ENCODE measurements around the gene KRTAP10-5. TPM values are rescaled to one million over a fixed set of nuclear protein-coding genes. Genes with fewer than 3 reads are reported as not detected.

The KRTAP10-5 gene
- total and polyA plus RNA-seq, 9 donors = not detected

- Histone ChIP-seq H3K36me3 (ENCODE audit: control insufficient read depth, insufficient read depth, low read length) (no peaks in the 10 kb centered on the region), H3K4me1 (ENCODE audit: control insufficient read depth, insufficient read depth, low read length) (peaks cover 11% of the 10 kb centered on the region), H3K27me3 (ENCODE audit: control insufficient read depth, insufficient read depth, low read length) (peaks cover 7% of the 10 kb centered on the region), H3K9me3 (replicated peaks; ENCODE audit: control insufficient read depth, low read depth, low read length) (peaks cover 5% of the 10 kb centered on the region), H3K4me3 (ENCODE audit: low read length) (no peak overlapping the region), H3K27ac (ENCODE audit: low read length) (no peak overlapping the region)
- no peak for DNase-seq
- WGBS (ENCODE audit: insufficient coverage) = 78% methylated on average over 2 of the region's 4 CpGs
These were observed 9.1 kb downstream of the KRTAP10-5 start for GRCh38 chr21:44571296-44571695.

- peaks cover 7% of the 10 kb centered on the region for H3K27me3 ChIP-seq (ENCODE audit: control insufficient read depth, insufficient read depth, low read length)
These were observed 10.4 kb downstream of the KRTAP10-5 start for GRCh38 chr21:44569861-44570517.

GRCh38 chr21:44568667-44569556, 11.5 kb downstream of the KRTAP10-5 start:
- no peak overlapping the region for H3K27ac ChIP-seq (ENCODE audit: low read length)
- peaks cover 11% of the 10 kb centered on the region for H3K4me1 ChIP-seq (ENCODE audit: control insufficient read depth, insufficient read depth, low read length)
- H3K36me3 ChIP-seq (ENCODE audit: control insufficient read depth, insufficient read depth, low read length) = no peaks in the 10 kb centered on the region
- H3K27me3 ChIP-seq (ENCODE audit: control insufficient read depth, insufficient read depth, low read length) = peaks cover 7% of the 10 kb centered on the region
- no peak overlapping the region for H3K4me3 ChIP-seq (ENCODE audit: low read length)
- peak; percentile 33 for DNase-seq
- 68% methylated on average over 24 of the region's 27 CpGs for WGBS (ENCODE audit: insufficient coverage)
- peaks cover 5% of the 10 kb centered on the region for H3K9me3 ChIP-seq (replicated peaks; ENCODE audit: control insufficient read depth, low read depth, low read length)

More at GRCh38 chr21:44569861-44570517, 10.4 kb downstream of the KRTAP10-5 start:
- no peak overlapping the region for H3K4me3 ChIP-seq (ENCODE audit: low read length)
- peaks cover 5% of the 10 kb centered on the region for H3K9me3 ChIP-seq (replicated peaks; ENCODE audit: control insufficient read depth, low read depth, low read length)
- no peak overlapping the region for H3K27ac ChIP-seq (ENCODE audit: low read length)
- no peaks in the 10 kb centered on the region for H3K36me3 ChIP-seq (ENCODE audit: control insufficient read depth, insufficient read depth, low read length)
- WGBS (ENCODE audit: insufficient coverage) = 87% methylated on average over 10 of the region's 12 CpGs
- peaks cover 11% of the 10 kb centered on the region for H3K4me1 ChIP-seq (ENCODE audit: control insufficient read depth, insufficient read depth, low read length)
- DNase-seq = no peak

GRCh38 chr21:44568261-44568660, 12.1 kb downstream of the KRTAP10-5 start:
- H3K4me3 ChIP-seq (ENCODE audit: low read length) = no peak overlapping the region
- 69% methylated on average over 12 of the region's 12 CpGs for WGBS (ENCODE audit: insufficient coverage)
- no peak for DNase-seq

GRCh38 chr21:44567481-44568171, 12.8 kb downstream of the KRTAP10-5 start:
- H3K27me3 ChIP-seq (ENCODE audit: control insufficient read depth, insufficient read depth, low read length) = peaks cover 7% of the 10 kb centered on the region
- peaks cover 5% of the 10 kb centered on the region for H3K9me3 ChIP-seq (replicated peaks; ENCODE audit: control insufficient read depth, low read depth, low read length)
- H3K27ac ChIP-seq (ENCODE audit: low read length) = no peak overlapping the region
- no peak for DNase-seq
- H3K4me3 ChIP-seq (ENCODE audit: low read length) = no peak overlapping the region
- WGBS (ENCODE audit: insufficient coverage) = 91% methylated on average over 18 of the region's 18 CpGs
- H3K36me3 ChIP-seq (ENCODE audit: control insufficient read depth, insufficient read depth, low read length) = no peaks in the 10 kb centered on the region
- H3K4me1 ChIP-seq (ENCODE audit: control insufficient read depth, insufficient read depth, low read length) = peaks cover 11% of the 10 kb centered on the region

More at GRCh38 chr21:44568261-44568660, 12.1 kb downstream of the KRTAP10-5 start:
- H3K9me3 ChIP-seq (replicated peaks; ENCODE audit: control insufficient read depth, low read depth, low read length) = peaks cover 5% of the 10 kb centered on the region
- H3K36me3 ChIP-seq (ENCODE audit: control insufficient read depth, insufficient read depth, low read length) = no peaks in the 10 kb centered on the region
- H3K27ac ChIP-seq (ENCODE audit: low read length) = no peak overlapping the region
- H3K27me3 ChIP-seq (ENCODE audit: control insufficient read depth, insufficient read depth, low read length) = peaks cover 7% of the 10 kb centered on the region
- H3K4me1 ChIP-seq (ENCODE audit: control insufficient read depth, insufficient read depth, low read length) = peaks cover 11% of the 10 kb centered on the region

GRCh38 chr21:44566403-44566802, 14.0 kb downstream of the KRTAP10-5 start:
- Histone ChIP-seq H3K4me3 (ENCODE audit: low read length) (no peak overlapping the region), H3K4me1 (ENCODE audit: control insufficient read depth, insufficient read depth, low read length) (peaks cover 11% of the 10 kb centered on the region), H3K36me3 (ENCODE audit: control insufficient read depth, insufficient read depth, low read length) (no peaks in the 10 kb centered on the region), H3K27me3 (ENCODE audit: control insufficient read depth, insufficient read depth, low read length) (peaks cover under 1% of the 10 kb centered on the region), H3K9me3 (replicated peaks; ENCODE audit: control insufficient read depth, low read depth, low read length) (peaks cover 3% of the 10 kb centered on the region), H3K27ac (ENCODE audit: low read length) (no peak overlapping the region)
- DNase-seq = no peak
- WGBS (ENCODE audit: insufficient coverage) = no CpG with 5 or more reads among the region's 1 CpG

- Histone ChIP-seq H3K27ac (ENCODE audit: low read length) (no peak overlapping the region), H3K4me1 (ENCODE audit: control insufficient read depth, insufficient read depth, low read length) (peaks cover 11% of the 10 kb centered on the region), H3K4me3 (ENCODE audit: low read length) (no peak overlapping the region), H3K27me3 (ENCODE audit: control insufficient read depth, insufficient read depth, low read length) (no peaks in the 10 kb centered on the region), H3K36me3 (ENCODE audit: control insufficient read depth, insufficient read depth, low read length) (no peaks in the 10 kb centered on the region), H3K9me3 (replicated peaks; ENCODE audit: control insufficient read depth, low read depth, low read length) (no peaks in the 10 kb centered on the region)
- WGBS (ENCODE audit: insufficient coverage) = no CpG with 5 or more reads among the region's 1 CpG
- no peak for DNase-seq
These were observed 15.4 kb downstream of the KRTAP10-5 start for GRCh38 chr21:44564886-44565598.

GRCh38 chr21:44564099-44564498, 16.3 kb downstream of the KRTAP10-5 start:
- Histone ChIP-seq H3K4me3 (ENCODE audit: low read length) (no peak overlapping the region), H3K36me3 (ENCODE audit: control insufficient read depth, insufficient read depth, low read length) (no peaks in the 10 kb centered on the region), H3K27me3 (ENCODE audit: control insufficient read depth, insufficient read depth, low read length) (no peaks in the 10 kb centered on the region), H3K9me3 (replicated peaks; ENCODE audit: control insufficient read depth, low read depth, low read length) (no peaks in the 10 kb centered on the region), H3K27ac (ENCODE audit: low read length) (no peak overlapping the region), H3K4me1 (ENCODE audit: control insufficient read depth, insufficient read depth, low read length) (peaks cover 8% of the 10 kb centered on the region)
- WGBS (ENCODE audit: insufficient coverage) = no CpG with 5 or more reads among the region's 1 CpG
- no peak for DNase-seq

- 46% methylated on average over 5 of the region's 5 CpGs for WGBS (ENCODE audit: insufficient coverage)
- Histone ChIP-seq H3K27me3 (ENCODE audit: control insufficient read depth, insufficient read depth, low read length) (peaks cover 9% of the 10 kb centered on the region), H3K27ac (ENCODE audit: low read length) (no peak within 1 kb of the TSS)
These were observed 21.7 kb downstream of the KRTAP10-5 start, which contains the start of gene KRTAP10-3 for GRCh38 chr21:44558695-44559094. Gene KRTAP10-3, minus strand, starts transcription at chr21:44558795. Its CDS starts 80 bp downstream, at chr21:44558715.

More at GRCh38 chr21:44558695-44559094, 21.7 kb downstream of the KRTAP10-5 start, which contains the start of gene KRTAP10-3:
- Histone ChIP-seq H3K4me3 (ENCODE audit: low read length) (no peak within 1 kb of the TSS), H3K9me3 (replicated peaks; ENCODE audit: control insufficient read depth, low read depth, low read length) (no peaks in the 10 kb centered on the region), H3K4me1 (ENCODE audit: control insufficient read depth, insufficient read depth, low read length) (peaks cover 3% of the 10 kb centered on the region), H3K36me3 (ENCODE audit: control insufficient read depth, insufficient read depth, low read length) (no peaks in the 10 kb centered on the region)
- no peak for DNase-seq

Data from muscle of leg (tissue), 11 donors.